NCI-H446 treated with DMSO at 0.1 percent for 48 hours (cell line): ENCODE data around the gene MSX2.

Source experiments
- DNase-seq: peaks from one replicate; lab custom pipeline; 2025; lab: John Stamatoyannopoulos, UW

MSX2 gene

GRCh38 chr5:174777111-174777510, 52.7 kb downstream of the MSX2 start:
- DNase-seq: no peak

GRCh38 chr5:174777583-174777982, 53.2 kb downstream of the MSX2 start:
- no peak for DNase-seq
